Liver (tissue), 9 donors: Measurements from ENCODE around the gene PCDHA1. TPM values are rescaled to one million over a fixed set of nuclear protein-coding genes. Genes with fewer than 3 reads are reported as not detected.

Source experiments
- DNase-seq: peaks from one replicate; pipeline ENCODE4 v3.0.0-alpha.2; 2017; ENCODE audit warnings: low spot score
- H3K27ac ChIP-seq, 2 donors: one replicate each; pipeline ENCODE4 v1.7.0; 2013; ENCODE audit warnings: inconsistent platforms in 2 of 2, low read length in 2 of 2, control low read depth in 1 of 2, low read depth in 1 of 2, mild to moderate bottlenecking in 1 of 2
- H3K27me3 ChIP-seq, 4 donors: one replicate each; pipeline versions ENCODE4 v1.6.1 to v1.7.0; 2013; ENCODE audit warnings: low read length in 3 of 4, inconsistent platforms in 1 of 4, mild to moderate bottlenecking in 1 of 4, moderate library complexity in 1 of 4; ENCODE audit not compliant: control insufficient read depth in 4 of 4, insufficient read depth in 4 of 4
- H3K36me3 ChIP-seq, 4 donors: one replicate each; pipeline versions ENCODE4 v1.6.1 to v1.7.0; 2013; ENCODE audit warnings: low read length in 3 of 4, mild to moderate bottlenecking in 3 of 4, low read depth in 1 of 4, moderate library complexity in 1 of 4; ENCODE audit not compliant: control insufficient read depth in 4 of 4, insufficient read depth in 3 of 4
- H3K4me1 ChIP-seq, 4 donors: one replicate each; pipeline versions ENCODE4 v1.6.1 to v1.7.0; 2013; ENCODE audit warnings: low read length in 3 of 4, mild to moderate bottlenecking in 3 of 4, moderate library complexity in 1 of 4; ENCODE audit not compliant: control insufficient read depth in 4 of 4, insufficient read depth in 4 of 4
- H3K4me3 ChIP-seq, 3 donors: one replicate each; pipeline versions ENCODE4 v1.6.1 to v1.7.0; 2013; ENCODE audit warnings: low read length in 3 of 3, control low read depth in 1 of 3, low read depth in 1 of 3, mild to moderate bottlenecking in 1 of 3
- H3K9ac ChIP-seq, 2 donors: one replicate each; pipeline ENCODE4 v1.7.0; 2013; ENCODE audit warnings: low read length in 2 of 2, mild to moderate bottlenecking in 2 of 2, moderate library complexity in 2 of 2, control low read depth in 1 of 2, low read depth in 1 of 2
- H3K9me3 ChIP-seq, 4 donors: one replicate each; pipeline versions ENCODE4 v1.6.1 to v1.7.0; 2013; ENCODE audit warnings: low read length in 3 of 4; ENCODE audit not compliant: control insufficient read depth in 4 of 4
- CTCF ChIP-seq: fragments of 150-350 bp; IDR thresholded peaks from 2 replicates; pipeline ENCODE4 v1.5.1; 2017; ENCODE audit warnings: improper control_type of control experiment, low read depth, low read length; ENCODE audit not compliant: missing input control
- EGR1 ChIP-seq, 2 donors: IDR thresholded peaks; 2 replicates each; pipeline ENCODE4 v1.6.1; 2016 to 2018; ENCODE audit warnings: antibody characterized with exemption in 2 of 2, low read depth in 2 of 2
- FOXA1 ChIP-seq: IDR thresholded peaks from 2 replicates; pipeline ENCODE4 v1.6.1; 2016; ENCODE audit warnings: antibody characterized with exemption
- FOXA2 ChIP-seq: IDR thresholded peaks from 2 replicates; pipeline ENCODE4 v1.6.1; 2016; ENCODE audit warnings: antibody characterized with exemption
- GABPA ChIP-seq, 2 donors: IDR thresholded peaks in 1 of 2; conservative IDR thresholded peaks in 1 of 2; 2 replicates each; pipeline ENCODE4 v1.6.1; 2016; ENCODE audit warnings: antibody characterized with exemption in 2 of 2, mild to moderate bottlenecking in 1 of 2, moderate library complexity in 1 of 2
- HNF4G ChIP-seq: IDR thresholded peaks from 2 replicates; pipeline ENCODE4 v1.6.1; 2016; ENCODE audit warnings: antibody characterized with exemption
- JUND ChIP-seq, 2 donors: IDR thresholded peaks; 2 replicates each; pipeline ENCODE4 v1.6.1; 2016; ENCODE audit warnings: antibody characterized with exemption in 2 of 2
- NR2F2 ChIP-seq: IDR thresholded peaks from 2 replicates; pipeline ENCODE4 v1.6.1; 2016; ENCODE audit warnings: antibody characterized with exemption
- RAD21 ChIP-seq, 2 donors: IDR thresholded peaks; 2 replicates each; pipeline ENCODE4 v1.6.1; 2016; ENCODE audit warnings: antibody characterized with exemption in 2 of 2, mild to moderate bottlenecking in 2 of 2
- RXRA ChIP-seq, 2 donors: IDR thresholded peaks; 2 replicates each; pipeline ENCODE4 v1.6.1; 2017 to 2018; ENCODE audit warnings: antibody characterized with exemption in 2 of 2, mild to moderate bottlenecking in 1 of 2
- SP1 ChIP-seq: IDR thresholded peaks from 2 replicates; pipeline ENCODE4 v1.6.1; 2018; ENCODE audit warnings: antibody characterized with exemption, mild to moderate bottlenecking
- TAF1 ChIP-seq: conservative IDR thresholded peaks from 2 replicates; pipeline ENCODE4 v1.6.1; 2016; ENCODE audit warnings: antibody characterized with exemption, mild to moderate bottlenecking
- YY1 ChIP-seq: IDR thresholded peaks from 2 replicates; pipeline ENCODE4 v1.6.1; 2016; ENCODE audit warnings: antibody characterized with exemption, mild to moderate bottlenecking
- WGBS: extraction: QIAGEN DNeasy Blood & Tissue Kit; methylation state at CpG from one replicate; pipeline ENCODE4 v1.1.7; 2013; 5-methylcytosine and 5-hydroxymethylcytosine counted together
- polyA plus RNA-seq, 2 donors: library from polyadenylated mRNA; stranded (reverse) in 1 of 2; unstranded in 1 of 2; fragments of 200-250 nt in 1 of 2; fragments of >200 nt in 1 of 2; fragmentation: Nextera tagmentation in 1 of 2; extraction: Ambion mirVana in 1 of 2; gene quantifications; one replicate each; pipeline versions ENCODE4 v1.2.1 to v1.2.3, GENCODE V29; 2013 to 2015
- total RNA-seq, 2 donors: library from RNA; depleted of rRNA; stranded (reverse); fragments of >200 nt; gene quantifications; one replicate each; pipeline ENCODE4 v1.2.3, GENCODE V29; 2014
- donor health status: healthy.
- donor health status: healthy.
- donor health status: healthy.
- donor health status: healthy.
- donor health status: healthy.

Gene PCDHA1
- total and polyA plus RNA-seq, 4 donors, result not detected

GRCh38 chr5:140857987-140858240 lies 72.0 kb downstream of the PCDHA1 start:
- Histone ChIP-seq H3K4me1 (no peaks in the 10 kb centered on the region), H3K27me3 (peaks cover 0 to 12% (median 4%) of the 10 kb centered on the region in 4 donors), H3K9me3 (peaks cover 23 to 37% (median 35%) of the 10 kb centered on the region in 4 donors), H3K4me3 (peak overlapping the region in 2 of 3 donors; percentile 18 to 30), H3K27ac (no peak overlapping the region), H3K36me3 (peaks cover 0 to 4% (median 0%) of the 10 kb centered on the region in 4 donors), H3K9ac (no peak overlapping the region)
- DNase-seq, result no peak
- TF ChIP-seq TAF1 (no peak), CTCF (no peak), NR2F2 (no peak), GABPA (IDR thresholded peaks at IDR 0.05 in 1 of 2, conservative IDR thresholded peaks at IDR 0.05 in 1 of 2) (no peak), JUND (IDR thresholded peaks at IDR 0.05) (no peak), EGR1 (IDR thresholded peaks at IDR 0.05; ENCODE audit: low read depth in 2 of 2) (no peak), RXRA (IDR thresholded peaks at IDR 0.05) (no peak), FOXA2 (no peak), YY1 (no peak), SP1 (no peak), RAD21 (IDR thresholded peaks at IDR 0.05) (no peak), FOXA1 (no peak), HNF4G (no peak)
- WGBS, result 63% methylated on average over 22 of the region's 22 CpGs

GRCh38 chr5:140862441-140863295 lies 76.7 kb downstream of the PCDHA1 start:
- Histone ChIP-seq H3K4me3 (peak overlapping the region in 1 of 3 donors; percentile 24), H3K27me3 (peaks cover 0 to 8% (median 6%) of the 10 kb centered on the region in 4 donors), H3K4me1 (no peaks in the 10 kb centered on the region), H3K9me3 (peaks cover 9 to 29% (median 26%) of the 10 kb centered on the region in 4 donors), H3K36me3 (peaks cover 0 to 4% (median 0%) of the 10 kb centered on the region in 4 donors), H3K27ac (no peak overlapping the region), H3K9ac (no peak overlapping the region)
- no peak for DNase-seq
- TF ChIP-seq FOXA2, result no peak
- TF ChIP-seq GABPA (IDR thresholded peaks at IDR 0.05 in 1 of 2, conservative IDR thresholded peaks at IDR 0.05 in 1 of 2), result no peak
- TF ChIP-seq TAF1, result no peak
- no peak for TF ChIP-seq HNF4G
- no peak for TF ChIP-seq CTCF
- no peak for TF ChIP-seq RXRA (IDR thresholded peaks at IDR 0.05)
- TF ChIP-seq YY1, result no peak
- TF ChIP-seq RAD21 (IDR thresholded peaks at IDR 0.05), result no peak
- WGBS, result 38% methylated on average over 76 of the region's 76 CpGs
